K562 (cell line): ENCODE results near the gene ZNF785. TPM values are rescaled to one million over a fixed set of nuclear protein-coding genes. Genes with fewer than 3 reads are reported as not detected.

Experiments
- BRD4 ChIP-seq: fragments of 200-600 bp; sonication (generic); IDR thresholded peaks from 2 replicates; pipeline ENCODE4 v1.6.1; 2017; ENCODE audit warnings: inconsistent platforms
- CBX1 ChIP-seq: sonication (generic); IDR thresholded peaks from 2 replicates; pipeline ENCODE4 v1.6.1; 2016; ENCODE audit warnings: antibody characterized with exemption, low read depth, mild to moderate bottlenecking
- CCNT2 ChIP-seq: IDR thresholded peaks from 2 replicates; pipeline ENCODE4 v1.6.1; 2011; ENCODE audit warnings: borderline replicate concordance, low read depth, mild to moderate bottlenecking, moderate library complexity, mixed read lengths, low read length; ENCODE audit not compliant: insufficient read length; ENCODE audit errors: extremely low read depth
- FOXK2 ChIP-seq, 2 experiments: fragments of 450-650 bp; IDR thresholded peaks in 1 of 2; conservative IDR thresholded peaks in 1 of 2; 2 replicates each; pipeline ENCODE4 v1.6.1; 2016; ENCODE audit warnings: low read depth in 2 of 2, mild to moderate bottlenecking in 1 of 2
- HDAC1 ChIP-seq, 2 experiments: fragments of 450-650 bp; IDR thresholded peaks; 2 replicates each; pipeline ENCODE4 v1.6.1; 2016 to 2017; ENCODE audit warnings: inconsistent platforms in 1 of 2, mild to moderate bottlenecking in 1 of 2, moderate library complexity in 1 of 2
- KAT8 ChIP-seq: fragments of 450-650 bp; IDR thresholded peaks from 2 replicates; pipeline ENCODE4 v1.6.1; 2016; ENCODE audit warnings: low read depth, mild to moderate bottlenecking
- MAFF ChIP-seq: IDR thresholded peaks from 2 replicates; pipeline ENCODE4 v1.6.1; 2012; ENCODE audit warnings: low read length, improper control_type of control experiment
- NELFE ChIP-seq: IDR thresholded peaks from 2 replicates; pipeline ENCODE4 v1.6.1; 2011; ENCODE audit warnings: mild to moderate bottlenecking; ENCODE audit not compliant: insufficient read depth, insufficient read length
- NR2C2 ChIP-seq, 2 experiments: fragments of 200-800 bp in 1 of 2; sonication (Bioruptor generic) in 1 of 2; sonication (generic) in 1 of 2; formaldehyde crosslinking in 1 of 2; IDR thresholded peaks; 2 replicates each; pipeline versions ENCODE4 v1.6.1 to v1.8.0; 2016 to 2022; ENCODE audit warnings: mild to moderate bottlenecking in 1 of 2, missing compliant biosample characterization in 1 of 2, missing genetic modification characterization in 1 of 2, missing genetic modification reagents in 1 of 2
- NR3C1 ChIP-seq: sonication (generic); formaldehyde crosslinking; IDR thresholded peaks from 2 replicates; pipeline ENCODE4 v1.8.1; 2022; ENCODE audit warnings: missing genetic modification reagents
- POLR2G ChIP-seq: fragments of 200-400 bp; formaldehyde crosslinking; IDR thresholded peaks from 2 replicates; pipeline ENCODE4 v1.6.1; 2017; ENCODE audit warnings: low read depth, mild to moderate bottlenecking, antibody characterized with exemption, low read length, moderate library complexity
- RHOXF2B ChIP-seq: fragments of 250-450 bp; sonication (Bioruptor Pico); conservative IDR thresholded peaks from 2 replicates; pipeline ENCODE4 v1.5.1; 2021
- SOX6 ChIP-seq: fragments of 450-650 bp; IDR thresholded peaks from 2 replicates; pipeline ENCODE4 v1.6.1; 2014; ENCODE audit warnings: mild to moderate bottlenecking
- SUPT5H ChIP-seq: fragments of 450-650 bp; IDR thresholded peaks from 2 replicates; pipeline ENCODE4 v1.6.1; 2016
- U2AF2 ChIP-seq: fragments of 200-400 bp; formaldehyde crosslinking; optimal IDR thresholded peaks from 2 replicates; pipeline ENCODE3; 2017; ENCODE audit warnings: low read depth, mild to moderate bottlenecking, low read length
- ZBTB8A ChIP-seq: fragments of 450-650 bp; IDR thresholded peaks from 2 replicates; pipeline ENCODE4 v1.6.1; 2018; ENCODE audit warnings: mild to moderate bottlenecking, moderate library complexity; ENCODE audit not compliant: partially characterized antibody
- ZNF253 ChIP-seq: fragments of 250-450 bp; sonication (Bioruptor Pico); conservative IDR thresholded peaks from 2 replicates; pipeline ENCODE4 v1.6.1; 2021; ENCODE audit warnings: mild to moderate bottlenecking
- ZNF431 ChIP-seq: sonication (generic); formaldehyde crosslinking; IDR thresholded peaks from 2 replicates; pipeline ENCODE4 v1.8.0; 2022; ENCODE audit warnings: mild to moderate bottlenecking, missing genetic modification reagents
- polyA plus RNA-seq, 8 experiments: library from polyadenylated mRNA; depleted of rRNA in 4 of 8; stranded (reverse) in 5 of 8; unstranded in 3 of 8; fragments of >200 nt; fragmentation: Nextera tagmentation in 2 of 8; fragmentation: Illumina TruSeq in 1 of 8; extraction: Ambion mirVana in 2 of 8; extraction: Trizol in 1 of 8; gene quantifications; 2 replicates each; pipeline versions ENCODE4 v1.2.1 to v1.2.3, GENCODE V29; 2011 to 2014; ENCODE audit warnings: inconsistent platforms in 1 of 8, missing spikeins in 1 of 8
- total RNA-seq, 7 experiments: library from RNA; depleted of rRNA in 6 of 7; stranded (reverse); fragments of >200 nt in 6 of 7; fragmentation: Illumina TruSeq in 2 of 7; extraction: Trizol in 2 of 7; gene quantifications; 2 replicates each; pipeline versions ENCODE4 v1.2.1 to v1.2.3, GENCODE V29; 2011 to 2021; ENCODE audit warnings: low replicate concordance in 1 of 7
- TF ChIP-seq, protein P1 (sequence below), 3 experiments: fragments of 200-800 bp in 1 of 3; fragments of 250-450 bp in 1 of 3; fragments of 450-650 bp in 1 of 3; sonication (Bioruptor Pico) in 1 of 3; sonication (Bioruptor generic) in 1 of 3; formaldehyde crosslinking in 1 of 3; IDR thresholded peaks; 2 replicates each; pipeline versions ENCODE4 v1.6.1 to v1.8.0; 2016 to 2022; ENCODE audit warnings: mild to moderate bottlenecking in 2 of 3, missing genetic modification characterization in 2 of 3, missing compliant biosample characterization in 1 of 3, moderate library complexity in 1 of 3
- TF ChIP-seq, protein P2 (sequence below): fragments of 250-450 bp; sonication (Bioruptor Pico); IDR thresholded peaks from 2 replicates; pipeline ENCODE4 v1.4.0; 2020; ENCODE audit warnings: mild to moderate bottlenecking

ZNF785 gene
- total and polyA plus RNA-seq, 9 of the 15 experiments (the other 6 are each of a cell fraction or from before 2014, with no cell fraction given): 0.64 to 11.0 (median 6.4) TPM

DNA sequence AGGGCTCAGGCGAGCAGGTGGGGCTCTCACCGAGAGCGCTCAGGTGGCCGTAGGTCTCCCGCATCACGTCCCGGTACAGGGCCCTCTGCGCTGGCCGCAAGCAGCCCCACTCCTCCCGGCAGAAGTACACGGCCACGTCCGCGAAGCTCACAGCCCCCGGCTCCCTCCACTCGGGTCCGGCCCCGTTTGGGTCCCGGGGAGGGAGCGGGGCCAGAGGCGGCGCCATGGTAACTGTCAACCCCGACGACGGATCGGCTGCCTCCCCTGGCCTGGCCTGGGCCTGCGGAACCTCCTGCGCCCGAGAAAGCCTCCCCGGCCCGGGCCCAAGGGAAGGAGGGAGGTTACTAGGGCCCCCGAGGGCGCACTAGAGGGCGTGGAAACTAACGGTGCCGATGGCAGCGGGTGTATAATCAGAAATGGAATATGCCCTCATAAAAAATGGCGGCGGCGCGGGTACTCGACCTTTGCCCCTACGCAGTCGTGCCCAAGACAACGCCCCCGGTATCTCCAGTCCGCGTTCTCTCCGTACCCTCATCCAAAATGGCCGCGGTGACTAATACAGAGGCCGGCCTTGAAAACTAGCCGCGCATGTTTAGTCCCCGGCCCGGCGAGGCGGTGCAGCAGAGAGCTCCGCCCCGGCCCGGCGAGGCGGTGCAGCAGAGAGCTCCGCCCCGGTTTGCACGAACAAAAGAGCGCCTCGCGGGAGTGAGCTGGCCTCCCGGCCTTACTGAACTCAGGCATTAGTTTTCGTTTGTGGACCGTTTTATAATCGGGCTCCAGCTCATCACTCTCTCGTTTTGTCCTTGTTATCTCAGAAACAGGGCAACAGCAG is 27.3 kb downstream of the ZNF785 start, which contains the start of gene ZNF764 (continued):
- TF ChIP-seq, protein P1, sequence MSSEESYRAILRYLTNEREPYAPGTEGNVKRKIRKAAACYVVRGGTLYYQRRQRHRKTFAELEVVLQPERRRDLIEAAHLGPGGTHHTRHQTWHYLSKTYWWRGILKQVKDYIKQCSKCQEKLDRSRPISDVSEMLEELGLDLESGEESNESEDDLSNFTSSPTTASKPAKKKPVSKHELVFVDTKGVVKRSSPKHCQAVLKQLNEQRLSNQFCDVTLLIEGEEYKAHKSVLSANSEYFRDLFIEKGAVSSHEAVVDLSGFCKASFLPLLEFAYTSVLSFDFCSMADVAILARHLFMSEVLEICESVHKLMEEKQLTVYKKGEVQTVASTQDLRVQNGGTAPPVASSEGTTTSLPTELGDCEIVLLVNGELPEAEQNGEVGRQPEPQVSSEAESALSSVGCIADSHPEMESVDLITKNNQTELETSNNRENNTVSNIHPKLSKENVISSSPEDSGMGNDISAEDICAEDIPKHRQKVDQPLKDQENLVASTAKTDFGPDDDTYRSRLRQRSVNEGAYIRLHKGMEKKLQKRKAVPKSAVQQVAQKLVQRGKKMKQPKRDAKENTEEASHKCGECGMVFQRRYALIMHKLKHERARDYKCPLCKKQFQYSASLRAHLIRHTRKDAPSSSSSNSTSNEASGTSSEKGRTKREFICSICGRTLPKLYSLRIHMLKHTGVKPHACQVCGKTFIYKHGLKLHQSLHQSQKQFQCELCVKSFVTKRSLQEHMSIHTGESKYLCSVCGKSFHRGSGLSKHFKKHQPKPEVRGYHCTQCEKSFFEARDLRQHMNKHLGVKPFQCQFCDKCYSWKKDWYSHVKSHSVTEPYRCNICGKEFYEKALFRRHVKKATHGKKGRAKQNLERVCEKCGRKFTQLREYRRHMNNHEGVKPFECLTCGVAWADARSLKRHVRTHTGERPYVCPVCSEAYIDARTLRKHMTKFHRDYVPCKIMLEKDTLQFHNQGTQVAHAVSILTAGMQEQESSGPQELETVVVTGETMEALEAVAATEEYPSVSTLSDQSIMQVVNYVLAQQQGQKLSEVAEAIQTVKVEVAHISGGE (CRISPR knock-in tag; IDR thresholded peaks at IDR 0.05): peak in 1 of 3 experiments; percentile 92; a peak in 2 of 6 replicates
- TF ChIP-seq NELFE (no peak), CCNT2 (peak; percentile 73), KAT8 (no peak), CBX1 (0 out of 2 replicates have a peak, but pooled peaks have one; percentile 23), BRD4 (0 out of 2 replicates have a peak, but pooled peaks have one; percentile 50), ZNF253 (no peak), SOX6 (peak; percentile 69; the same call in 1 of the 2 replicates), FOXK2 (conservative IDR thresholded peaks at IDR 0.05 in 1 of 2, IDR thresholded peaks at IDR 0.05 in 1 of 2; ENCODE audit: low read depth in 2 of 2) (peak; percentile 59 to 65; a peak in 2 of 4 replicates), MAFF (no peak), ZBTB8A (no peak), NR3C1 (CRISPR knock-in tag) (no peak), HDAC1 (IDR thresholded peaks at IDR 0.05) (no peak; a peak in 1 of 4 replicates), U2AF2 (no peak), SUPT5H (peak; percentile 66), RHOXF2B (CRISPR knock-in tag) (no peak), ZNF431 (CRISPR knock-in tag) (0 out of 2 replicates have a peak, but pooled peaks have one; percentile 7), POLR2G (peak; percentile 85), NR2C2 (CRISPR knock-in tag; IDR thresholded peaks at IDR 0.05) (peak; percentile 95), NR2C2 (tag; IDR thresholded peaks at IDR 0.05) (peak; percentile 100)
- TF ChIP-seq, protein P2, sequence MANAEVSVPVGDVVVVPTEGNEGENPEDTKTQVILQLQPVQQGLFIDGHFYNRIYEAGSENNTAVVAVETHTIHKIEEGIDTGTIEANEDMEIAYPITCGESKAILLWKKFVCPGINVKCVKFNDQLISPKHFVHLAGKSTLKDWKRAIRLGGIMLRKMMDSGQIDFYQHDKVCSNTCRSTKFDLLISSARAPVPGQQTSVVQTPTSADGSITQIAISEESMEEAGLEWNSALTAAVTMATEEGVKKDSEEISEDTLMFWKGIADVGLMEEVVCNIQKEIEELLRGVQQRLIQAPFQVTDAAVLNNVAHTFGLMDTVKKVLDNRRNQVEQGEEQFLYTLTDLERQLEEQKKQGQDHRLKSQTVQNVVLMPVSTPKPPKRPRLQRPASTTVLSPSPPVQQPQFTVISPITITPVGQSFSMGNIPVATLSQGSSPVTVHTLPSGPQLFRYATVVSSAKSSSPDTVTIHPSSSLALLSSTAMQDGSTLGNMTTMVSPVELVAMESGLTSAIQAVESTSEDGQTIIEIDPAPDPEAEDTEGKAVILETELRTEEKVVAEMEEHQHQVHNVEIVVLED (CRISPR knock-in tag): peak; percentile 99
